Retinal pigment epithelial cell (primary cell): ENCODE measurements around the gene ADCY10.
"Not testable (repeated sequence)": the region's sequence is repeated elsewhere in the genome, so short reads cannot be mapped to it uniquely, and the experiment has no call there.

Experiments
- DNase-seq: peaks from one replicate; pipeline ENCODE4 v3.0.0-alpha.2; 2010; ENCODE audit warnings: low read depth
- H3K4me3 ChIP-seq: 2 replicates; pipeline ENCODE4 v1.5.1; 2011; ENCODE audit warnings: mild to moderate bottlenecking, low read length, control low read depth, moderate library complexity
- TF ChIP-seq, protein P1 (sequence below): conservative IDR thresholded peaks from 2 replicates; pipeline ENCODE4 v1.5.1; 2011; ENCODE audit warnings: low read depth, low read length, control low read depth, inconsistent platforms

ADCY10 gene

DNA sequence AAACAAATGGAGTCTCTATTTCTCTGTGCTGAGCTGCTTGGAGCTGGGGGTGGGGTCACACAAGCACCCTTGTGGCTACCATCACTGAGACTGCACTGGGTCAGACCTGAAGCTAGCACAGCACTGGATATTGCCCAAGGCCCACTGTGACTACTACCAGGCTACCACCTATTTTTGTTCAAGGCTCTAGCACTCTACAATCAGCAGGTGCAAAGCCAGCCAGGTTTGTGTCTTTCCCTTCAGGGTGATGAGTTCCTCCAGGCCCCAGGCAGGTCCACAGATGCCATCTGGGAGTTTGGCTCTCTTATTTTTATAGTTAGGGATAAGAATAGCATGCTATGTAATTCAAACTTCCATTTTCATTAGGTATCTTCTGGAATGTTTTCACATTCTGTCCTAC is 23.5 kb downstream of the ADCY10 start:
- DNase-seq: no peak
- TF ChIP-seq, protein P1, sequence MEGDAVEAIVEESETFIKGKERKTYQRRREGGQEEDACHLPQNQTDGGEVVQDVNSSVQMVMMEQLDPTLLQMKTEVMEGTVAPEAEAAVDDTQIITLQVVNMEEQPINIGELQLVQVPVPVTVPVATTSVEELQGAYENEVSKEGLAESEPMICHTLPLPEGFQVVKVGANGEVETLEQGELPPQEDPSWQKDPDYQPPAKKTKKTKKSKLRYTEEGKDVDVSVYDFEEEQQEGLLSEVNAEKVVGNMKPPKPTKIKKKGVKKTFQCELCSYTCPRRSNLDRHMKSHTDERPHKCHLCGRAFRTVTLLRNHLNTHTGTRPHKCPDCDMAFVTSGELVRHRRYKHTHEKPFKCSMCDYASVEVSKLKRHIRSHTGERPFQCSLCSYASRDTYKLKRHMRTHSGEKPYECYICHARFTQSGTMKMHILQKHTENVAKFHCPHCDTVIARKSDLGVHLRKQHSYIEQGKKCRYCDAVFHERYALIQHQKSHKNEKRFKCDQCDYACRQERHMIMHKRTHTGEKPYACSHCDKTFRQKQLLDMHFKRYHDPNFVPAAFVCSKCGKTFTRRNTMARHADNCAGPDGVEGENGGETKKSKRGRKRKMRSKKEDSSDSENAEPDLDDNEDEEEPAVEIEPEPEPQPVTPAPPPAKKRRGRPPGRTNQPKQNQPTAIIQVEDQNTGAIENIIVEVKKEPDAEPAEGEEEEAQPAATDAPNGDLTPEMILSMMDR: no peak
- H3K4me3 ChIP-seq: no peak overlapping the region

DNA sequence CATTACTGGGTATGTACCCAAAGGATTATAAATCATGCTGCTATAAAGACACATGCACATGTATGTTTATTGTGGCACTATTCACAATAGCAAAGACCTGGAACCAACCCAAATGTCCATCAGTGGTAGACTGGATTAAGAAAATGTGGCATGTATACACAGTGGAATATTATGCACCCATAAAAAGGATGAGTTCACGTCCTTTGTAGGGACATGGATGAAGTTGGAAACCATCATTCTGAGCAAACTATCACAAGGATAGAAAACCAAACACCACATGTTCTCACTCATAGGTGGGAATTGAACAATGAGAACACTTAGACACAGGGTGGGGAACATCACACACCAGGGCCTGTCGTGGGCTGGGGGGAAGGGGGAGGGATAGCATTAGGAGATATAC is 26.7 kb downstream of the ADCY10 start:
- not testable (repeated sequence) for H3K4me3 ChIP-seq, DNase-seq

DNA sequence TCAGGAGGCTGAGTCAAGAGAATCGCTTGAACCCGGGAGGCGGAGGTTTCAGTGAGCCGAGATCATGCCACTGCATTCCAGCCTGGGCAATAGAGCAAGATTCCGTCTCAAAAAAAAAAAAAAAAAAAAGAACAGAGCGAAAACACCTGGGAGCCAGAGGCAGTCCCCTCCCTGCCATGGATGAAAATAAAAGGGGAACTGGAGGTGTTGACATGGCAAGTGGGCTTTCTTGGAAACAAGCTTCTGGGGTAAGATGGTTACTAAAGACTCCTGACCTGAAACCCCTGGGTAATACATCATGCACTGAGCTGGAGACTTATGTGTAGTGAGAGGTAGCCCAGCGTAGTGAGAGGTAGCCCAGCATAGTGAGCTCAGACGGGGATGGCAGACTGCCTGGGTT is 31.6 kb downstream of the ADCY10 start:
- TF ChIP-seq, protein P1: no peak
- no peak overlapping the region for H3K4me3 ChIP-seq
- DNase-seq: no peak

DNA sequence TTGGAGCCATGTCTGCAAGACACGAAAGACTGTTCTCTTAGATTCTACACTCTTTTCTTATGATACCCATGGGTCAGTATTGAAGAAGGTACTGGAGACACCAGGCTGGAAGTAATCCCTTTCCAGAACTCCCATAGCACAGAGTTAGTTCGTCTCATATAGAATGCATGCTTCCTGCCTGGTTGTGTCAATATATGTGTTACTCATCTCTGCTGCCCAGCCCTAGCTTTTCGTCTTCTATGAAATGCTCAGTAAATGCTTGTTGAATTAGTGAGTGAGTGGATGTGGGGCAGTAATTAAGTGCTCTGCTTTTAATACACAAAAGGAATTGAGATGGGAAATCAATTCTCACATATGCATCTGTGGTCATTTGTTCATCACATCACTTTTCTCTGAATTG is 32.1 kb downstream of the ADCY10 start:
- TF ChIP-seq, protein P1: no peak
- H3K4me3 ChIP-seq: no peak overlapping the region
- no peak for DNase-seq

DNA sequence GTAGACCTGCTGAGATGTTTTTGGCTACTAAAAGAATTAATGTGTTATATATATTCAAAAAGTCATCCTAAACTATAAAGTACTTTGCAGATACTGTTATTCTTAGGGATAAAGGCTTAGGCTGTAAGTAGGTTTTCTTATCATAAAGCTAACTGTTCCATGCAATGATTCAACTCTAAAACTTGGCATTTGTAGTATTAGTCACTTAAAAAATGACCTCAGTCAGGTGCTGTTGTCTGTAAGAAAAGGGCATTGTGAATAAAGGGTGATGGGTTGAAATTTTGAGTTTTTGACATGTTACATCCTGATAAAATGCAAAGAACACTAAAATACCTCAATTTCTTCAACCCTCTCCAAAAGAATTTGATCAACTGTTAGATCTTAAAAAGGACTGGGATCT is 32.9 kb downstream of the ADCY10 start:
- TF ChIP-seq, protein P1: no peak
- peak; percentile 39 for DNase-seq
- no peak overlapping the region for H3K4me3 ChIP-seq

DNA sequence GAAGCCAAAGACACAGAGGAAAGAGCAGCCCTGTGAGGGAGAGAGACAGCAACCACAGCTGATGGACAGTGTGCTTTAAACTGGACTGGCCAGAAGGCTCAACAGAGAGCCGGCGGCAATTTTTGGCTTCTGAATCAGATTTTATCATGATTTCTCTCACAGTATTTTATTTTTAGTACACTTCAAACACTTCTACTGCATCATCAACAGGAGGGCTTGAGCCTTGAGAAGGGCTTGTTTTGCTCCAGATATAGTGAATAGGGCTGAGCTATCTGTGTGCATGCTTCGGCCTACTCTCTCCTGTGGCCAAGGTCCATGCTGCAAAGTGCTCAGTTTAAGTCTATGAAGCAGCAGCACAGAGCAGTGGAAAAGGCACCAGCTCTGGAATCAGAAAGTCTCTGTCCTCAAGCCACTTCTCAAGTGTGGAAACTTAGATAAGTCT is 33.3 kb downstream of the ADCY10 start:
- H3K4me3 ChIP-seq: no peak overlapping the region
- DNase-seq: no peak
- TF ChIP-seq, protein P1: no peak

DNA sequence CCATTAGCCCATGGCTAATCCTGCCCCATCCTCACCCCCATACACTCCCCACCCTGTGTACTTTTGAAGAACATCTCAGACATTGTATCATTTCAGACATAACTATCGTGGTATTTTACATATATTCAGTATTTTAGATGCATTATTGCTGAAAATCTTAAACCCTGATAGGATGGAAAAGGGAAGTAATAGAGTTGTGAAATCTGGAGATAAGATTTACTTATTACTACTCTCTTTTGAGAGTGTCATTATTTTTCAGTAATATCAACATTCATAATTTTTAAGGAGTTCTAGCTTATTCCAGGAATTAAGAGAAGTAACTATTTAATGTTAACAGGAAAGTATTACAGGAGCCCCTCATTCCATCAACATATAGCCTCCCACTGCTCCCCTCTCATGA is 34.4 kb downstream of the ADCY10 start:
- DNase-seq: no peak
- H3K4me3 ChIP-seq: no peak overlapping the region
- TF ChIP-seq, protein P1: no peak
